Heart left ventricle (tissue), 13 donors: ENCODE results near the gene ZNF135.

Source experiments
- CTCF ChIP-seq, 12 donors: fragments of 200-600 bp; sonication (generic) in 4 of 12; IDR thresholded peaks; one replicate each; pipeline versions ENCODE4 v1.5.0 to v1.8.0; 2018 to 2022; ENCODE audit warnings: antibody characterized with exemption in 12 of 12, mild to moderate bottlenecking in 5 of 12
- POLR2A ChIP-seq, 2 donors: fragments of 450-650 bp; IDR thresholded peaks; one replicate each; pipeline ENCODE4 v1.6.1; 2017; ENCODE audit warnings: antibody characterized with exemption in 2 of 2, mild to moderate bottlenecking in 2 of 2, moderate library complexity in 2 of 2
- donor health status: ischemic (EF 13 %, LVEDD 7.1; RV severe dilation, severe dysfunction).
- donor health status: DM: no; HTN: yes; CAD: no.
- donor health status: DM: no; HTN: no; CAD: no.
- donor health status: ischemic (EF 25% LVEDD 6.9; RV normal size, moderate dysfunction).
- donor health status: ischemic (EF 25% LVEDD 5.7; RV mildly dilated, moderate dysfunction).
- donor health status: ischemic (EF 35%, LVEDD 5.7; RV mildly dilated, moderate dysfunction).
- donor health status: nonischemic (EF 11% LVEDD 7.7; RV severe dilation, severe dysfunction).
- donor health status: DM: yes; HTN: yes; CAD: no.
- donor health status: PGD.
- donor health status: ischemic (EF 29% LVEDD 5.4; RV normal size, mild dysfunction).
- donor health status: nonischemic (EF 23%, LVEDD 6.1; RV moderate dilation, normal function).

GRCh38 chr19:58108546-58108817, 49.4 kb downstream of the ZNF135 start:
- TF ChIP-seq CTCF (IDR thresholded peaks at IDR 0.05) (no peak), POLR2A (IDR thresholded peaks at IDR 0.05) (no peak)
